Stomach (tissue), 9 donors: ENCODE measurements around the gene CDH2. TPM values are rescaled to one million over a fixed set of nuclear protein-coding genes. Genes with fewer than 3 reads are reported as not detected.

ENCODE experiments used
- DNase-seq, 2 donors: peaks; one replicate each; pipeline versions ENCODE4 v3.0.0 to v3.0.0-alpha.2; 2013 to 2019
- H3K27ac ChIP-seq, 5 donors: fragments of 200-600 bp in 4 of 5; sonication (generic) in 4 of 5; one replicate each; pipeline ENCODE4 v1.5.1; 2013 to 2019; ENCODE audit warnings: mild to moderate bottlenecking in 1 of 5, moderate library complexity in 1 of 5
- H3K27me3 ChIP-seq, 3 donors: fragments of 200-600 bp; sonication (generic); one replicate each; pipeline ENCODE4 v1.5.1; 2017 to 2019; ENCODE audit warnings: mixed run types in 1 of 3
- H3K36me3 ChIP-seq, 4 donors: fragments of 200-600 bp; sonication (generic); 1 replicate in 3 of 4; 2 replicates in 1 of 4; pipeline ENCODE4 v1.5.1; 2016 to 2019
- H3K4me1 ChIP-seq, 4 donors: fragments of 200-600 bp; sonication (generic); one replicate each; pipeline ENCODE4 v1.5.1; 2016 to 2019
- H3K4me3 ChIP-seq, 4 donors: fragments of 200-600 bp; sonication (generic) in 3 of 4; one replicate each; pipeline ENCODE4 v1.5.1; 2016 to 2019; ENCODE audit warnings: mild to moderate bottlenecking in 1 of 4
- H3K9me3 ChIP-seq, 4 donors: fragments of 200-600 bp; sonication (generic); one replicate each; pipeline ENCODE4 v1.5.1; 2016 to 2019
- EP300 ChIP-seq: sonication (generic); formaldehyde crosslinking; IDR thresholded peaks from one replicate; pipeline ENCODE4 v1.6.1; 2017; ENCODE audit warnings: antibody characterized with exemption
- POLR2A ChIP-seq, 4 donors: fragments of 450-650 bp; IDR thresholded peaks; one replicate each; pipeline ENCODE4 v1.6.1; 2016; ENCODE audit warnings: antibody characterized with exemption in 4 of 4, control low read depth in 2 of 4, mild to moderate bottlenecking in 1 of 4, moderate library complexity in 1 of 4
- POLR2AphosphoS5 ChIP-seq, 3 donors: sonication (generic); formaldehyde crosslinking; IDR thresholded peaks; one replicate each; pipeline ENCODE4 v1.6.1; 2016; ENCODE audit warnings: antibody characterized with exemption in 3 of 3
- WGBS, 5 donors: extraction: QIAGEN DNeasy Blood & Tissue Kit in 3 of 5; methylation state at CpG; one replicate each; pipeline versions ENCODE4 v1.1.5 to v1.1.7; 2013 to 2018; 5-methylcytosine and 5-hydroxymethylcytosine counted together
- intact Hi-C: fragments of 100-400 bp; cut with DNase I; formaldehyde crosslinking; loops from one replicate; pipeline ENCODE4 v1.15.1; 2023; ENCODE audit warnings: low total_unique reads
- polyA plus RNA-seq, 3 donors: library from polyadenylated mRNA; stranded (reverse); fragments of 200-250 nt; gene quantifications; one replicate each; pipeline ENCODE4 v1.2.3, GENCODE V29; 2013
- total RNA-seq, 5 donors: library from RNA; depleted of rRNA; stranded (reverse); fragments of >200 nt; gene quantifications; one replicate each; pipeline versions ENCODE4 v1.1.0 to v1.2.3, GENCODE V29; 2014 to 2016
- TF ChIP-seq, protein P1 (sequence below), 7 experiments: fragments of 450-650 bp in 4 of 7; fragments of 200-600 bp in 3 of 7; sonication (generic) in 3 of 7; IDR thresholded peaks; one replicate each; pipeline ENCODE4 v1.5.1; 2016 to 2019; ENCODE audit warnings: antibody characterized with exemption in 7 of 7, control low read depth in 2 of 7, mild to moderate bottlenecking in 1 of 7
- donor health status: healthy with polysubstance abuse.
- donor health status: Bipolar disorder and iron deficiency.
- donor health status: healthy.

CDH2 gene
- total and polyA plus RNA-seq, 8 donors, result 0.58 to 21.9 (median 5.7) TPM

DNA sequence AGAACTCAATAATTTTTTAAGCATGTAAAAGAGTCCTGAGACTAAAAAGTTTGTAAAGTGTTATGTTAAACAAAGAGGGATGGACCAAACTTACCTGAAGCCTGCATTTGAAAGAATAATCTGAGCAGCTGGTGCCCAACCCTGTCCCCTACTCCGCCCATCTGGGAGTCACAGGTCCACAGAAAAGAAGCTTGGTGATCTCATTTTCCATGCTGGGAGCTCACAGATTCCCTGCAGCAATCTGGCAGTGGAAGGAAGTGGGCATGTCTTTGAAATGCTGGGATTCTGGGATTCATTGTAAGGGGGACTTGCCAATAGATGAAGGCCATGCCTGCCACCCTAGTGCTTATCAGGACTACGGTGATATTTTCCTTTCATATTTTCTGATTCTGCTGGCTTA is 17.9 kb downstream of the CDH2 start:
- no peaks in the 10 kb centered on the region for H3K36me3 ChIP-seq
- no peak overlapping the region for H3K4me3 ChIP-seq
- H3K4me1 ChIP-seq, result peaks cover 0 to 20% (median 9%) of the 10 kb centered on the region in 4 donors
- TF ChIP-seq EP300, result no peak
- TF ChIP-seq, protein P1, sequence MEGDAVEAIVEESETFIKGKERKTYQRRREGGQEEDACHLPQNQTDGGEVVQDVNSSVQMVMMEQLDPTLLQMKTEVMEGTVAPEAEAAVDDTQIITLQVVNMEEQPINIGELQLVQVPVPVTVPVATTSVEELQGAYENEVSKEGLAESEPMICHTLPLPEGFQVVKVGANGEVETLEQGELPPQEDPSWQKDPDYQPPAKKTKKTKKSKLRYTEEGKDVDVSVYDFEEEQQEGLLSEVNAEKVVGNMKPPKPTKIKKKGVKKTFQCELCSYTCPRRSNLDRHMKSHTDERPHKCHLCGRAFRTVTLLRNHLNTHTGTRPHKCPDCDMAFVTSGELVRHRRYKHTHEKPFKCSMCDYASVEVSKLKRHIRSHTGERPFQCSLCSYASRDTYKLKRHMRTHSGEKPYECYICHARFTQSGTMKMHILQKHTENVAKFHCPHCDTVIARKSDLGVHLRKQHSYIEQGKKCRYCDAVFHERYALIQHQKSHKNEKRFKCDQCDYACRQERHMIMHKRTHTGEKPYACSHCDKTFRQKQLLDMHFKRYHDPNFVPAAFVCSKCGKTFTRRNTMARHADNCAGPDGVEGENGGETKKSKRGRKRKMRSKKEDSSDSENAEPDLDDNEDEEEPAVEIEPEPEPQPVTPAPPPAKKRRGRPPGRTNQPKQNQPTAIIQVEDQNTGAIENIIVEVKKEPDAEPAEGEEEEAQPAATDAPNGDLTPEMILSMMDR (IDR thresholded peaks at IDR 0.05), result no peak
- TF ChIP-seq POLR2A (IDR thresholded peaks at IDR 0.05), result no peak
- no peak for TF ChIP-seq POLR2AphosphoS5 (IDR thresholded peaks at IDR 0.05)
- 64 to 78% (median 70%) methylated on average over 2 of the region's 2 CpGs for WGBS, 5 donors
- H3K9me3 ChIP-seq, result no peaks in the 10 kb centered on the region
- intact Hi-C loops, result no loop called here
- DNase-seq, result no peak
- H3K27me3 ChIP-seq, result no peaks in the 10 kb centered on the region
- no peak overlapping the region for H3K27ac ChIP-seq

DNA sequence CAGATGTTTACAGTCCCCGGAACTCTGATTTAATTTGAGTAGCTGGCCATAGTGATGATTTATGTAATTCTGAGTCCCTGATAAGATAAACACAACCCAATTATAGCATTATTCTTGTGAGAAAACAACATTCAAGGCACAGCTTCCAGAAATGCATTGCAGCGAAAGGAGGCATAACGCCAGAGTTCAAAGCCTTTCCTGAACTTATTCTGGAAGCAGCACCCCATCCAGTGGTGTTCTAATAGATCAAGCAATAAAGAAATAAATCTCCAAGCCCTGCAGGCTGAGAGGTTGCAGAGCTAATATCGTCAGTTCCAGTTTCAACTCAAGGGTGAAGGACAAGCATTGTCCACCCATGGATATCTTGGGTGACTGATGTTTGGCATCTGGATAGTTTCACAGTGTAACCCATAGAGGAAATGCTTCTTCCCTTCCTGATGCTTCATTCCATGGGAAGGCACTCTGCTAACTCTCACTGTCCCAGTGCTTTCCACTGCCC is 18.8 kb downstream of the CDH2 start:
- intact Hi-C loops, result no loop called here
- H3K27me3 ChIP-seq, result no peaks in the 10 kb centered on the region
- H3K9me3 ChIP-seq, result no peaks in the 10 kb centered on the region
- DNase-seq, result peak in 1 of 2 donors; percentile 62
- 33 to 49% (median 36%) methylated on average over 4 of the region's 4 CpGs for WGBS, 5 donors
- H3K27ac ChIP-seq, result no peak overlapping the region
- peaks cover 0 to 25% (median 11%) of the 10 kb centered on the region in 4 donors for H3K4me1 ChIP-seq
- TF ChIP-seq, protein P1 (IDR thresholded peaks at IDR 0.05), result no peak
- no peak for TF ChIP-seq POLR2A (IDR thresholded peaks at IDR 0.05)
- TF ChIP-seq POLR2AphosphoS5 (IDR thresholded peaks at IDR 0.05), result no peak
- no peak for TF ChIP-seq EP300
- no peaks in the 10 kb centered on the region for H3K36me3 ChIP-seq
- H3K4me3 ChIP-seq, result no peak overlapping the region

DNA sequence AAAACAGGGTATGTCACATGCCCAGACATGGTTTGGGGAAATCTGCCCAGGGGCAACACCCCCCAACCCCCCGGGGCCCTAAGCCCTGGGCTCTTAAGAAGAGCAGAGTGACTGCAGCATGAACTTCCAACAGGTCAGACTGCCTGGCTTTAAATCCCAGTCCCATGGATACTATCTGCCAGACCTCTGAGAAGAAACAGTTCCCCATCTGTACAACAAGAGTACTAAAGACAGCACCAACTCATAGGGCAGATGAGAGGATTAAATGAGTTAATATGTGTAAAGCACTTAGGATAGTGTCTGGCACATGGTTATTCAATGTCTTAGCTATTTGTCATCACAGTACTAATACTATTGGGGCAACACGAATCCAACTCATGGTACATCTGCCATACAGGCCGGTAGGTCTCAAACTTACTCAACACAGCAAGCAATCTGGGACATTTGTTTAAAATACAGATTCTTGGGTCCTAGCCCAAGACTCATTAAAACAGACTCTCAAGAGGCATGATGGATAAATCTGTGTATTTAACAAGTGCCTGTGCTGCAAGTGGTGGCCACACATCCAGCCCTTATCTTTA is 23.4 kb downstream of the CDH2 start:
- 44 to 76% (median 53%) methylated on average over 3 of the region's 3 CpGs for WGBS, 5 donors
- TF ChIP-seq, protein P1 (IDR thresholded peaks at IDR 0.05), result no peak
- TF ChIP-seq EP300 (no peak), POLR2A (IDR thresholded peaks at IDR 0.05) (no peak), POLR2AphosphoS5 (IDR thresholded peaks at IDR 0.05) (no peak)
- H3K27ac ChIP-seq, result no peak overlapping the region
- no peaks in the 10 kb centered on the region for H3K9me3 ChIP-seq
- intact Hi-C loops, result no loop called here
- DNase-seq, result no peak
- no peaks in the 10 kb centered on the region for H3K27me3 ChIP-seq
- H3K4me3 ChIP-seq, result no peak overlapping the region
- peaks cover 0 to 25% (median 10%) of the 10 kb centered on the region in 4 donors for H3K4me1 ChIP-seq
- H3K36me3 ChIP-seq, result no peaks in the 10 kb centered on the region

DNA sequence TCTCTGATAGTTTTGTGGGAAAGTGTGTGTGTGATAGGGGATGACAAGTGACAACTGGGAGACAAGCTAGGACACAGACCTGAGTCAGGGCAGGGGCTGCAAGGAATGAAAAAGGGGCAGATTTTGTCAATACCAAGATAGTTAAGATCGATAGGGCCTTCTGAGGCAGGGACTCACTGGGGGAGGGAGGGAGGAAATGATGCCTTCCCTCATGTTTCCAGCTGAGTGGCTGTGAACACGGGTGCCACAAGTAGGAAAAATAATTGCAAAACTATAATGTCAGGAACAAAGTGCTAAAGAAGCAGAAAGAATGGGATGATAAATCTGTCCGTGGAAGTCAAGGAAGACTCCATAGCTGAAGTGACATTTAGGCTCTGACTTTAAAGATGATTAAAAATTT is 24.2 kb downstream of the CDH2 start:
- Histone ChIP-seq H3K4me1 (peaks cover 0 to 18% (median 6%) of the 10 kb centered on the region in 4 donors), H3K4me3 (no peak overlapping the region), H3K27ac (no peak overlapping the region), H3K27me3 (no peaks in the 10 kb centered on the region), H3K9me3 (no peaks in the 10 kb centered on the region), H3K36me3 (no peaks in the 10 kb centered on the region)
- TF ChIP-seq POLR2A (IDR thresholded peaks at IDR 0.05), result no peak
- no peak for TF ChIP-seq EP300
- DNase-seq, result no peak
- intact Hi-C loops, result no loop called here
- 63 to 78% (median 67%) methylated on average over 3 of the region's 3 CpGs for WGBS, 5 donors

DNA sequence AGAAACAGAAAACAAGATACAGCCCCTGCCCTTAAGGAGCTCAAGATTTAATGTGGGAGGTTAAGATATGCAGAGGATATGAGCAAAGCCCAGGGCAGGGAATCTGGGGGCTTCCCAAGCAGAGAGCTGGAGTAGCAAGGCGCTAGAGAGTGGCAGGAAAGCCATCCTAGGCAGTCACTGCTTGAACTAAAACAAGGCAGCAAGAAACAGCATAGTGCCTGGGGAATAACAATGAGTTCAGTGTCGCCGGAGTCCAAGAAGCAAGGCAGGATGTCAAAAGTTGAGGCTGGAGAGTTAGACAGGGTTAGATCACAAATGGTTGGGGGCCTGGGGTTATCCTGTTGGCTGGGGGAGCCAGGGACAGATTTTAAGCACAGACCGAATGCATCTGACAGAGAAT is 24.6 kb downstream of the CDH2 start:
- Histone ChIP-seq H3K27ac (no peak overlapping the region), H3K9me3 (no peaks in the 10 kb centered on the region), H3K36me3 (no peaks in the 10 kb centered on the region), H3K4me3 (no peak overlapping the region), H3K4me1 (peaks cover 0 to 18% (median 5%) of the 10 kb centered on the region in 4 donors), H3K27me3 (no peaks in the 10 kb centered on the region)
- WGBS, 5 donors, result 71 to 92% (median 84%) methylated on average over 4 of the region's 4 CpGs
- intact Hi-C loops, result no loop called here
- DNase-seq, result no peak
- TF ChIP-seq POLR2A (IDR thresholded peaks at IDR 0.05) (no peak), EP300 (no peak), POLR2AphosphoS5 (IDR thresholded peaks at IDR 0.05) (no peak)
- TF ChIP-seq, protein P1 (IDR thresholded peaks at IDR 0.05), result no peak
